SW 1271 (cell line): ENCODE data around the gene ARL15.

ENCODE experiments used
- DNase-seq, 2 experiments: peaks; one replicate each; lab custom pipeline; 2025; lab: John Stamatoyannopoulos, UW

The ARL15 gene

DNA sequence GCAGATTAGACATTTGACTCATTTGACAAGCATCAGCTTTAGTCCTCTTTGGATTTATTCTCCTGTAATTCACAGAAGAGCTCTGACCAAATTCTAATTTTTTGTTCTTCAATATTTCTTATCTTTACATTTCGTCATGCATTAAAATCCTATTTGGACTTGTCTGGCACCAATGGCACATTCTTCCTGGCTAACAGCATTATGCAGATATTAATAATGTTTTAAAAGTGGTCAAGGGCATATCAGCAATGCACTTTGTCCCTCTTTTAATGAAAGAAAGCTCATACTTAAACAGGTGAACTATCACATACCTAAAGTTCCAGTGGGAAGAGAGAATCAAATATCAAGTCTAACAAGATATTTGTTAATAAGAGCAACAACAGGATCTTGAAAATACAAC is 270.4 kb downstream of the ARL15 start:
- DNase-seq: no peak

DNA sequence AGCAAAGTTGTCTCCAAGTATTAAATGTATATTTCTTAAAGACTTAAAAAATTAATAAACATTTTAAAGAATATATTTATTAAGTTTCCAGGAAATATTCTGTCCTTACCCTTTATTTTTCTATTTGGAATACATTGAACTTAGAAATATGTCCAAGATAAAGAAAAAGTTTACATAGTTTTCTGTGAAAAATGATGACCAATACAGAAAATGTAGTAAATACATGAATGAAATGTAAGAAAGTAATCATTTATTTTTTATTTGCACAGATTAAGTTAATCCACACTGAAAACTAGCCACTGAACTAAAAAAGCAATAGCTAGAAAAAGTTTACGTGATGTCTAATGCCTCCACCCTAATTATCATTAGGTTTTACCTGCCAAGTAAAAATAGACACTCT is 273.2 kb downstream of the ARL15 start:
- DNase-seq: no peak

DNA sequence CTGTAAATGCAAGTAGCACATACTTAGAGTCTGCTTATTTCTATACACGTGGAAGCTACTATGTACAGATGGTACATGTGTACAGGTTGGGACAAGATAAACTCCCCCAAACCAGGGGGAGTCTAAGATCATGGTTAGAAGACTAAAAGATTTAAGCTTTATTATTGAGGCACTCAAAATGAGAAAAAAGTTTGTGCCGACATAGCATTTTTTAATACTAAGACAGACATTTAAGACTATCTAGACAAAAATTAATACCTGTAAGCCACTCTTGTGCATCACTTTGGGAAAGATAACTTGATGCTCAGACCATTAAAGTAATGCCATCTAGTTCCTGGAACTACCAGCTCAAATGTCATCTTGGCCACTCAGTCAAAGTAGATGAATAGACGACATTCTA is 279.4 kb downstream of the ARL15 start:
- DNase-seq: no peak

DNA sequence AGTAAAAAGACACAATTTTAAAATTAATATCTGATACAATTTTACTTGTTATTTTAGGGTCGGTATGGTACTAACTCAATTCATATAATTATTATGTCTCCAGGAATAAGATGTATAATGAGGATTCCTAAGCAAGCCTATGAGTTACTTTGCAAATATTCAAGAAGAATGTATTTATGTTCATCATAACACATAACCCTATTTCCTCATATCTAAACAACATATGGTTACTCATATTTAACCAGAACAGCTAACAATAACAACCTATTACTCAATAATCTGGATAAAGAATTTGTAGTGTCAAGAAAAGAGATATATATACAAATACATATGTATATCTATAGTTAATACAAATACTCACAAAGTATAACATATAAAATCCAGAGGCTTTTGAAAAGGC is 285.9 kb downstream of the ARL15 start:
- DNase-seq: no peak

DNA sequence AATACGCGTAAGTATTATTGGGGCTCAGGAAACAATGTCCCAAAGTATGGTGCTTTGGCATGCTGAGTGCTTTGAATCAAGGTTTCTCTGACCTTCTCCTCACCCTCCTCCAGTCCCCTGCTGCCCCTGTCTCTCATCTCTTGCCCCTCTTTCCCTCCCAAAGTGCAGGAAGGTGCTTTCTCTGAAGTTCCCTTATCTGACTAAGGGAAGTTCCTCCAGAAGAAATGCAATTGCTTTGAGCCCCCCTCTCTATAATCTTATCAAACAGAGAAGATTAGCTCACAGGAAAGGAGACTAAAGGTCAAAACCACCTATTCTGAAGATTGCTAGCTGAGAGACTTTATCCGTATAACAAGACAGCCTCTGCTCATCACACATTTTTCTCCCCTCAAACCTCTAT is 288.1 kb downstream of the ARL15 start:
- DNase-seq: no peak

DNA sequence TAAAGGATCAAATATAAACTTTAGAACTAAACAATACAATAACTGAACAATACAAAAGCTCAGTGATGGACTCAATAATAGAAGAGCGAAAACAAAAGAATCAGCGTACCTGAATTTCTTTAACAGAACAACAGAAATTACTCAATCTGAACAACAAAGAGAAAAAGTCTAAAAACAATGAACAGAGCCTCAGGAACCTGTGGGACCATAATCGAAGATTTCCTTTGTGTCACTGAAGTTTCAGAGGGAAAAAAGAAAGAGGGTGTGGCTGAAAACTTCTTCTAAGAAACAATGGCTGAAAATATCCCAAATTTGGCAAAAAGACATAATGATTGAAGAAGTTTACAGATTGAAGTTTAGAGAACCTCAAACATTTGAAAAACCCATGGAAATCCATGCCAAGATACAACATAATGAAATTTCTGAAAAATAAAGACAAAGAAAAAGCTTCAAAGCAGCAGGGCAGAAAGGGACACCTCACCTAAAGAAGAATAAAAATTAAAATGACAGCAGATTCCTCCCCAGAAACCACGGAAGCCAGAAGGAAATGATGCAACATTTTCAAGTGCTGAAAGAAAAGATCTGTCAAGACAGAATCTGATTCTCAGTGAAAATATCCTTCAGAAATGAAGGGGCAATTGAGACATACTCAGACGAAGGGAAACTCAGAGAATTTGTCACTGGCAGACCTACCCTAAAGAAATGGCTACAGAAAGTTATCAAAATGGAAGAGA is 288.8 kb downstream of the ARL15 start:
- no peak for DNase-seq

DNA sequence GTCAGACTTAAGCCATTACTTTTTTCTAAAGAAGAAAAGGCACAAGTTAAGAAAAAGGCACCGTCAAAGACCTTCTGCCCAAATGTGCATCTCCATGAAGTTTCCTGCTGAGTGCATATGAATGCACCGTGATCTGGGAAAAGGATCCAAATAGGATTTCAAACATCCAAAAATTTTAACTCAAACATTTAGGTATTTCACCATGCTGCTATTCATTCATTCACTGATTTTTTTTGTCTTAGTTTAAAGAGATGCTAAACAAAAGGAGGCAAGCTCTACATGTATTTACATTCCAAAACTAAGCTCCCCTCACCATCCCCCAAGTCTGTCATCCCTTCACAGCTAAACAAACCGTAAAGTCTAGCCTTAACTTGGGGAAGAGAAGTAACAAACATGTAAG is 291.9 kb downstream of the ARL15 start:
- no peak for DNase-seq

DNA sequence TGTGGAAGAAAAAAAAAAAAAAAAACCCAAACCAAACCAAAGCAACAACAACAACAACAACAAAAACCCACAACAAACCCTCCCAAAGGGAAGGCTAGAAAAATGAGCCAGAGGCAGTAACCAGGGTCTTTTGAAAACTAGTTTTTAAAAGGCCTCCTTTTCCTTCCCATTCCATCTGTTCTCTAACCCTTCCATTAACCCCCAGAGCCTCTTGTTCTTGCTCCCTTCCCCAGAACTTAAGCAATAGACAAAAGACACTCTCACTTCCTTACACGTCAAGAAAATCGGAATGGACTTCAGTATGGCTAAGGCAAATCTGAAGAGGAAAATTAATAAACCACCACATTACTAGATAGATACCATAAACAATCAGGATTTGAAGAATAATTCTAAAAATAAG is 292.8 kb downstream of the ARL15 start:
- DNase-seq: no peak

DNA sequence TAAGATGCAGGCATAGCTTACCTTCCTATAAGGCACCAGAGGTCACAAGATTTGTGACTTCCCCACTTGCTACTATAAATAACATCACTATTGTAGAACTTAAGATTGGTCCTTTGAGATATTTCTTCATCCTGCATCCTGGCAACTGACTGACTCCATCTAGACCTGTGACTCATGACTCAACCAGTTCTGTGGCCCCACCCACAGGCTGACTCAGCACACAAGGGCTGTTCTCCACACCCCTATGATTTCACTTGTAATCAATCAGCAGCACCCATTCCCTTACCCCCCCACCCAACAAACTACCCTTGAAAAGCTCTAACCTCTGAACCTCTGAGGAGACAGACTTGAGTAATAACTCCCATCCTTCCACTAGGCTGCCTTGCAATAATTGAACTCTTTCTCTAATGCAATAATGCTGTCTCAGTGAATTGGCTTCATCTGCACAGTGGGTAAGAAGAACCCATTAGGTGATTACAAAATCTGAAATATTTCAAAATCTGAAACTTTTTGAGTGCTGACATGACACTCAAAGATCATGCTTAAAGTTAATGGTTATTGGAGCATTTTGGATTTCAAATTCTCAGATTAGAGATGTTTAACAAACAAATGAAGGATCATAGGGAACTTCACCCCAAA is 296.7 kb downstream of the ARL15 start:
- DNase-seq: peak in 1 of 2 experiments; percentile 41

DNA sequence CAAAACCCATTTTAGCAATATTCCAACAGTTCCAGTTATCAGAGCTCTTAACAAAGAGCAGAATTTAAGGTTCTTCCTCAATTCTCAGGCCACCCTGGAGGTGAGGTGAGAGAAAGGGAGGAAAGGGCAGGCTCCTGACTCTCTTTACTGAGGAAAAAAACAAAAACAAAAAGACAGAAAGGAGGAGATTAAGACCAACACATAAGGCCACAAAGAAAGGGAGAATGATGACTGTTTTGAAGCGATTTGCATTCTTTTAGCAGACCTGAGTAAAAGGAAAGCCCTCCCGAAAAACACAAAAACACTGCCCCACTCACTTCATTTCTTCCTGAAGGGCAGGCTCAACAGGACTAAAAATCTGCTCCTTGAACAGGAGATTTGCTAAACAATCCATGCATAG is 300.5 kb downstream of the ARL15 start:
- no peak for DNase-seq

DNA sequence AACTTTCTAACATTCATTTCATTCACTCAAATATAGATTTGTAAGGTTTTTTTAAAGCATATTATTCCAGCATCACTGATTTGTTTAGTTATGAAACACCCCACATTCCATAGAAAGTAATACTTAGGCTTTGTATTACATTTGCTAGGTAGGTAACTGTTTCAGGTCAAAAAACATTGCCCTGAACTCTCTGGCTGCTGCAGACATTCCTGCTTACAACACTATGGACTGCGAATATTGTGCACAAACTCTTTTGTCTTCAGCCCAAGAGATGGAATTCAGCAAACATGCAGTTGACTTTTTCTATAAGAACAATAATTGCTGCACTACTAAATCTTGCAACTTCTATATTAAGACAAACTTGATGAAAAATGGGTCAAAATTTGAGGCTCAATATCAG is 301.0 kb downstream of the ARL15 start:
- DNase-seq: no peak

DNA sequence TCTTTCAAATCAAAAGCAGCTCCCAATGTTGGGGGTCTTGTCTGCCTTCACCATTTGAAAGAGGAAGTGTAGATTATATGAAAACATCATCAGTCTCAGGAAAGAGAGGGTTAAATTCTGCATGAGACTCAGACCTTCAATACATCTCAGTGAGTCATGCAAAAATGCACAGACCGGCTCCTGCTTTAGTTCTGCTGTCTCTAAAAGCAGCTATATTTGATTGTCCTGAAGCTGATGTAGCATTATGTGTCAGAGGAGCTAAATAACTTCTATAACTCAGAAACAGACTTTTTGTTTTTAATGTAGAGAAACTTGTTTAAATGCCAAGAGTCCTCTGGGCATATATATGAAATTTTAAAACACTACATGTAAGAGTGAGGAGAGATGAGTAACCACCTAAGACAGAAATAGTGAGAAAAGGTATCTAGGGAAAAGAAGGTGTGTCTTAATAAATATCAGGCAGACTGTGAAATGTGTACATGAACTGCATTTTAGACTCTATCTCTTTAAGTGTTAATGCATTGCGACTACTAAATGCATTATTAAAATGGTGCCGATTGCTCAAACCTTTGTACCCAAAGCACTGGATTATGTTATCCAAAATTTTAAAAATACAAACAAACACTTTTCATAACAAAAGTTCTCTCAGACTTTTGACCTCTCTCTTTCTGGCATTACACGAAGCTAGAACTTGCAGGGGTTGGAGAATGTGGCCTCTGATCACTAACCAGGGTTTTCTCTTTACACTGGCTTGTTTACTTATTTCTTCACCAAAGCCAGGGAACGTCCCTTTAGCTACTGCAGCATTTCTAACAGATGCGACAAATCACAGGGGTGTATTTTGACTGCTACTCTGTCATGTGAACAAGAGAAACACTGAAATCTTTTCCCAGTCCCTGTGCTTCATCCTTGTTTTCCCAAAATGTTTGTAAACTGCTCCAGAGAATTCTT is 302.3 kb downstream of the ARL15 start:
- no peak for DNase-seq

DNA sequence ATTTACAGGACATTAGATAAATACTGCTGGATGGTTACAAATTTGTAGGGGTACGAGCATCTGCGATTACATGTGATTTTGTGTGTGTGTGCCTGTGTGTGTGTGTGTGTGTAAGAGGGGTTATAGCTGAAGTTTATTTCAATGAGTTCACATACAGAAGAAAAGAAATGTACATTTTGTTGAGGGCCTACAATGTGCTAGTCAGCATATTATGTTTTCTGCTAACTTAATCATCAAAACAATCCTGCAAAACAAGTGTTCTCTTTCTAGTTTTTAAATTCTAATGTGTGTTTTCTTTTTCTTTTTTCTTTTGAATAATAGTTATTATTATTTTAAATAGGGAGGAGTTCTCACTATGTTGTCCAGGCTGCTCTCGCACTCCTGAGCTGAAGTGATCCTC is 305.7 kb downstream of the ARL15 start:
- no peak for DNase-seq

DNA sequence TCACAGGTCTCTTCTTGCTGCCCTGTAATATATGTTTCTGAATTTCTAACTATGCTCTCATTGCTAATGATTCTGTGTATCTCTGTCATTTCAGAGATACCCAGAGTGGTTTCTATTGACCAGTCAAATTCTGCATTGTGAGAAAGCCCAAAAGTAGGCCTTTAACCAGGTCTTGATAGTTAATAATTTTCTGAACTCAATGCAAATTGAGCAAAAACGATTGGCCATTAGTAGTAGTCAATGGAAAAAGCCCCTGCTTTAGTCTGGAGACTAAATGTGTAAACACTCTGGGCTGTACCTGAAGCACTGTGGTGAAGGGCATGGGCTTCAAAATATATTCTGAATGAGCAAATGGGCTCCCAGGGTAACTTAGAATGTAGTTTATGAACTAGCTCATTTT is 307.6 kb downstream of the ARL15 start:
- no peak for DNase-seq

DNA sequence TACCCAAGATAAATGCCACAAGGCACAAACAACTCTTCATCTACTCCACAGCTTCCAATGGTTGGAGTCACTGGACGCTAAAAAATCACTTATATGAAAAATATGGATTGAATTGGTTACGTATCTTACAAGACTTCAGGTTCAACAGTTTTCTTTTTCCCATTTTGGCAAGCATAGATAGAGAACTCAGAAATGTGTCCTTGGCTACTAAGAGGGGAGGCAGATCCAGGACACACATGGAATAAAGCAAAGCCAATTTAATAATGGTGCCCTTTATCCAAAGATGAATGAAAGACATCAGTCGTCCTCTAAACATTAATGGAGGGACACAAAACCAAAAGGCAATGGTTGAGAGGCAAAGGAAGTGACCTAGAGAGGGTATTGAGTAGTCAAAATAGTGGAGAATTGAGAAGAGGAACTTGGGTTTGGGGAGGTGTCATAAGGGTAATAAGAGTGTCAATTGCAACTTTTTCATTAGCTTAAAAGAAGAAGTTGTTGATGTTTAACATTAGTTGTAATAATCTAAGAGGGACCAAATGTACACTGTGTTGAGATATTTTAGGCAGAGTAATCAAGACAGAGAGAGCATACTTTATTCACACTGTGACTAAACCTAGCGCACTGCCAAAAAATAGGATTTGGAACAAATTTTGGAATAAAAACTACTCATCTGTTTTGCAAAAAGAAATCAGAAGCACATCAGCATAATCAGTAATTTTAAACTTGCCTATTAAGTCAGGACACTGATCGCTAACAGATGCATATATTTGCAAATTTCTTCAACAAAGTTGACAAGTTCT is 308.2 kb downstream of the ARL15 start:
- no peak for DNase-seq

DNA sequence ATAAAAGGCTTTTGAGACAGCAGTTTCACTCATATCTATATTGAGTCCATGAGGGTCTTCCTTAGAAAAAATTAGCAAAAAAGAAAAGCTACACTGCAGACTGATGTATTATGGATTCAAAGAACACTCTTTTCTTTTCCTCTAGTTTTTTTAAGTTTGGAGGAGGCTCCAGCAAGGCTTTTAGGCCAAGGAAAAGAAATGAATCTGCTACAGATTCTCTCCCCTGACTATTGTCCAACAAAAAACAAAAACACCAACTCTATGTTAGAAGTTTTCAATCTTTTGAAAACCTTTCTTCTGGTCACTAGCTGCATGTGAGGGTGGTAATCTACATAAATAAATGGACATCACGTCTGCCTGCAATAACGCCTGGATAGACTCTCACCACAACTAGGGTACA is 310.4 kb downstream of the ARL15 start:
- no peak for DNase-seq

DNA sequence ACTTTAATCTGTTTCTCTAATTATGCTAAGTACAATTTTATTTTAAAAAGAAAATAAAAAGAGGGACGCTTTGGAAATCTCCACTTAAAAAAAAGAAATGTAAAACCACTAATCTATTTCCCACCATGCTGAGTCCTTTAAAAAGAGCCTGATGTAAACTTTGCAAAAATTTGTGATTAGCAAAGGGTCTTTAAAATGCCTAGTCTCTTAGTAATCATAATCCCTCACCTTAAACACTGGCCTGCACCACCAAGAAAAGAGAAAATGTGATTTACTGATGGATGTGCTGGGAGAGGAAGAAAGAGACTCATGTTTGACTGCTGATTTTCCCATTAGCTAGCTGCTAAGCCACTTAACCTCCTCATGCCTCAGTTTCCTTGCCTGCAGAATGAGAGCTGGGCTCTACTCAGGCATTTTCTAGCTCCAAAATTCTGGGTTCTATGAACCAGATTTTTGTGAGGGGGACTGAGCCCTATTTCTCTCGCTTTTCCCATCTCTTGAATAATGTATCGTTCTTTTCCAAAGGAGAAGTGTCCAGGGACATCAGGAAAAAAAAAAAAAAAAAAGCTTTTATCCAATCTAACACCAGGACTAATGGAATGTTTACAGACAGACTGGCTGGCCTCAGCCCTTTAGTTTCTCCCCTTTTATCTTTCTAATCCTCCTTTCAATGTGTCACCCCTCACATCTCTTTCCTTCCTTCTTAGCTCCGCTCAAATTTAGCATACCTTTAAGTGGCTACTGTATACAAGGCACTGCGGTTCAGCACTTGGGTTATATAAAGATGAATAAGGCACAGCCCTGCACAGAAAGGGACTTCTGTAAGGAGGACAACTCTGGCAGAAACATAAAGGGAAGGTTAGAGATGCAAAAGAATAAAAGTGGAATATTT is 312.4 kb downstream of the ARL15 start:
- no peak for DNase-seq

DNA sequence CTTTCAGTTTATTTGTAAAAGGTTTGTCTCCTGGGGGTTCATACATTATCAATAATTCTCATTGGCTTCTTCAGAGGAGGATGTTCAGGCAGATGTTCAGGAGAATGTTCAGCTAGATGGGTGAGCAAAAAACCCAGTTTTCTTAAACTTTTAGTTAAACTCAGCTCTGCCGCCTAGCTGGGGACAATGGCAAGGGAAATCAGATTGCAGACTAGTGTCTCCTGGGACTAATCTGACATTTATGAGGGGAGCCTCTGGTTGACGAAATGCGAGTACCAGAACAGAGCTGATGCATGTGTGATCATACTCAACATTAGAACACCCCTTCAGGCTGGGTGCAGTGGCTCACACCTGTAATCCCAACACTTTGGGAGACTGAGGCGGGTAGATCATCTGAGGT is 314.4 kb downstream of the ARL15 start:
- no peak for DNase-seq

DNA sequence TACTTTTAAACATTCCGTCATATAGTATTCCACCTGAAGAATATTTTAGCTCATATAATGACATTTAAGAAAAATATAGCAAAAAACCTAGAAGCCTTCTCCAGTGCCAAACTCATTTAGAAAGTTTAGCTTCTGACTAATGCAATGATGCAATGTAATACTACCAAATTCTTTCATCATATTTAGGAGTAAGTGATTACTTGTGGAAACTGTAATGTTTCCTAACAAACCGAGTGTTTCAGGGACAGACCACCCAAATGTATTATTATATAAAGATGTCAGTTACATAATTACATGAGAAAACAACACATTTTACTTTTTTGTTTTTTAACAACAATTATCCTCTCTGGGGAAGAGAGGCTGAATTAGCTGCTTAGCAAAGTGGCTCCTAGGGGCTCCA is 316.2 kb downstream of the ARL15 start:
- no peak for DNase-seq

DNA sequence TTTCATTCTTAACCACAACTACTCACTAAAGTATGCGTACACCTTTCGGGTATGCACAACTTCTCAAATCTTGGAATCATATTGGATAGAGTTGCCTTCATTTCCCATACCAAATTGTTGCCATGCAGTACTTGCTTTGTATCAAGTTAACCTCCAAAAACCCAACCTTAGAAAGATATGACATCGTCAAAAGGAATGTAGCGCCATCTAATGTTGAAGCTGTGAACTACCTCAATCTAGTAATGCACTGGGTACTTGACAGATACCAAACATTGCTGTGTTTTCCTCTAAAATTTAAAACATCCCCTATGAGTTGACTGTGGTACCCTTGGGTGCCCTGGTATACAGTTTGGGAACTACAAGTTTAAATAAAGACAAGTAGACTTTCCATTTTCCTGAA is 318.4 kb downstream of the ARL15 start:
- peak in 1 of 2 experiments; percentile 10 for DNase-seq

DNA sequence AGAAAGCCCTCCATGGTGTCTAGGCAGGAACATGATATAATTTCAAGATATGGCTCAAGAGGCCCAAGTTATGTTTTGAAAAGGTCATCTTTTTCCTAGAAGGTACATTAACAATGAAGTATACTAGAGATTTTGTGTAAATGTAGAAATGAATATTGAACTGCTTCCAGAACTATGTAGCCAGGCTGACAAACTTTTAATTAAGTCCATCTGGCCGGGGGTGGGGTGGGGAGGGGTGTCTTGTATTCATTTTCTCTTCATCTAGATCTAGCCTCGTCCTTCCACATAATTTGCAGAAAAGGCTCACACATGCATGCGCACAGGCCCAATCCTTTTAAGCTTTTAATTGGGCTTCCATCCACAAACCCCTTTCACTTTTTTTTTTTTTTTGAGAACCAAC is 323.3 kb downstream of the ARL15 start:
- DNase-seq: no peak
